ENCODE results near the gene HEPHL1. TPM values are rescaled to one million over a fixed set of nuclear protein-coding genes. Genes with fewer than 3 reads are reported as not detected.

Gene HEPHL1
- total RNA-seq, 1 donor from 2014 or later, result not detected

DNA sequence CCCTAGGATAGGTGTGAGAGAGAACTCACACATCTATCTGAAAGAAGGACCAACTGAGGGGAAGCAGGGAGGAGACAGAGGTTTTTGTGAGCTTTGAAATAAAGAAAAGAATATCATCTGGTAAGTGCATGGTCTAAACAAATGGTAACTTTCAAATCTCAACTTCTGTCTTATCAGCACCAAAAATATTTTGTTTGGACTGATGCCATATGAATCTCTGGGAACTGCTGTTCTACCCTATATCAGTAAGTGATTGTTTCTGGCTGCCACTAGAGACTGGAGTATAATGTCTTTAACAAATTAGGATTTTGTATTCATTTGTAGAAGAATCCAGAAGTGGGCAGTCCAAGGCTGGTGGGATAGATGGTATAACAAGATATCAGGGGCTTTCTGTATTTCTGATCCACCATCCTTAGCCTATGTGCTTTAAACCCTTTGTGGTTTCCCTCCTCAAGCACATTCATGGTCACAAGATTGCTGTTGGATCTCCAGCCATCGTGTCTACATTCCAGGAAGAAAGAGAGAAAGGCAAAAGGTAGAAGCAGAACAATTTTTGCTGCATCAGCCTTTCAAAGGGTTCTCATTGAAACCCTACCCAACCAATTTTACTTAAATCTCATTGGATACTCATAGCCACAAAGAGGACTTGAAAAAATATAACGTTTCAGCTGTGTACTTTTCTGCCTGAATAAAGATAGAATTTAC lies 4.7 kb downstream of the HEPHL1 start:
- no peak for DNase-seq

DNA sequence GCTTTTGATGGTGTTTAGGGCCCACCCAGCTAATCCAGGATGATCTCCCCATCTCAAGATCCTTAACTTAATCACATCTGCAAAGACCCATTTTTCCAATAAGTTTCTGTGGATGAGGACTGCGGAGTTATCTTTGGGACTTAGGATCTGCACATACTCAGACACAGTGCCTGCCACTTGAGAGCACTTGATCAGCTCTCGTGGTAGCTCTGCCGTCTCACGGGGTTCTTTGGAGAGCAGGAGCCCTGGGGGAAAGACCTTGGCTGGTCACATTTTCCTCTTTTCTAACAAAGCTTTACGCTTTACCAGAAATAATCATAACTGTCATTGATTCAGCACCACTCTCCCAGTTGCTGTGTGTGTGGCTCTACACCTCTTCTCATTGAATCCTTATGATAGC lies 6.1 kb downstream of the HEPHL1 start:
- DNase-seq, result no peak

DNA sequence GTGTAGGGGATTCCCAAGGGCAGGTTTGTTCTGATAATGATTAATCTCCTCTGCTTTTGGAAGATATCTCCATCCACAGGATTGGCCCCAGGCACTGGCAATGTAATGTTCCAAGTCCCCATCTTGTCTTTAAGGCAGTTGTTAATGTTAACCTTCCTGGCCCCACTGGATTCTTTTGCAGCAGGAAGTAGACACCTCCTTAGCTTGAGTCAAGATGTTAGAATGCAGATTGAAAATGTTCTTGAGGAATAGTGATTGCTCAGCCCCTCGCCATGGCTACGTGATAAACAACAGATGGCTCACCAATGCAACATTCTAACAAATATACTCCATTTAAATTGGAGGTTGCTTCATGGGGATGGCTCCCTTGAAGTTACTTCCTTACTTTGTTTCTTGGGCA lies 7.3 kb downstream of the HEPHL1 start:
- DNase-seq, result no peak

- DNase-seq, result no peak
Observed at GRCh38 chr11:94030059-94030458, 8.9 kb downstream of the HEPHL1 start.

DNA sequence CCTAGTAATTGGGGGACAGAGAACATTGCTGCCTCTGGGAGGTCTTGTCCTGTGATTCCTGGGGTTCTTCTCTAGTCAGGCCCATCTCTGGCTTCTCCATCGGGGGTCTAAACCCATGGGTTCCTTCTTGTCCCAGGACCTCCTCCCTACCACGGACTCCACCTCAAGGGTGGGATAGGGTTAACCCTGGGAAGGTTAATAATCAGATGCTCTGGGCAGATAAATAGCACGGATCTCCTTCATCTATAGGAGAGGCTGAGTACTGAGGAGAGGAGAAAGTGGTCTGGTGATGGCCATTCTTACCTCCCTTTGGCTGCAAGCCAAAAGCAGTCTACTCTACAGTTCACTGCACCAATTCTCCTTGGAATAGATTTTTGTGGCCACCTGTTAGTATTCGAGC lies 10.5 kb downstream of the HEPHL1 start:
- no peak for DNase-seq

DNA sequence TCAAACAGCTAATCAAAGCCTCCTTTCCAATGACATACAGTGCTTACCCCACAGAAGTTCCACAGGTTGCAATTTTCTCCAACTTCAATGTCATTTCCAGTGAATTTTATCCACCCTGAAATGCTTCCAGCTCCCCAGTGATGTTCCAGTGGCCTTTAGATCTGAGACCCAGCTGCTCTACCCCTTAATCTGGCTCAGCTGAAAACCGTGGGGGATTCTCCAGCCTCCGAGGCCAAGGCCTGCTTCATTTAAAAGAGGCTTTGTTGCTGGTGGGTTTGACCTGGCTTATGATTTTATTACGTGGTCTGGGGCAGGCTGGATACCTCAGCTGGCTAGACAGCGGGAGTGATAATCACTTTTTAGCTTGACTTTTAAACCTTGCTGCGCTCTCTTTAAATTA lies 10.9 kb downstream of the HEPHL1 start:
- DNase-seq, result no peak

GRCh38 chr11:94032725-94033124 lies 11.6 kb downstream of the HEPHL1 start:
- DNase-seq, result no peak

- no peak for DNase-seq
Observed at GRCh38 chr11:94034207-94034606, 13.1 kb downstream of the HEPHL1 start.

GRCh38 chr11:94036096-94036495 lies 14.9 kb downstream of the HEPHL1 start:
- no peak for DNase-seq

- DNase-seq, result no peak
Observed at GRCh38 chr11:94043241-94043640, 22.1 kb downstream of the HEPHL1 start.

- DNase-seq, result no peak
Observed at GRCh38 chr11:94046796-94047195, 25.6 kb downstream of the HEPHL1 start.

GRCh38 chr11:94048032-94048709 lies 27.0 kb downstream of the HEPHL1 start:
- DNase-seq, result no peak

DNA sequence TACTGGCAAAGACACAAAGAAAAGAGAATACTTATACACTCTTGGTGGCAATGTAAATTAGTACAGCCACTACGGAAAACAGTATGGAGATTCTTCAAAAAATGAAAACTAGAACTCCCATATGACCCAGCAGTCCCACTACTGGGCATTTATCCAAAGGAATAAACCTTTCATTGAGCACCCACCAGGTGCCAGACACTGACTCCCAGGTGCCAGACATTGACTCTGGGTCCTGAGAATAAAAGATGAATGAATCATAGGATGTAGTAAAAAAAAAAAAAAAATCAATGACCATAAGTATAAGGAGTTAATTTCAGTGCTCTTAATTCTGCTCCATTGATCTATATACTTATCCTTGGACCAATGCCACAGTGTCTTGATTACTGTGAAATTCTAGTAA lies 28.2 kb downstream of the HEPHL1 start:
- no peak for DNase-seq

- no peak for DNase-seq
Observed at GRCh38 chr11:94058630-94059029, 37.5 kb downstream of the HEPHL1 start.

DNA sequence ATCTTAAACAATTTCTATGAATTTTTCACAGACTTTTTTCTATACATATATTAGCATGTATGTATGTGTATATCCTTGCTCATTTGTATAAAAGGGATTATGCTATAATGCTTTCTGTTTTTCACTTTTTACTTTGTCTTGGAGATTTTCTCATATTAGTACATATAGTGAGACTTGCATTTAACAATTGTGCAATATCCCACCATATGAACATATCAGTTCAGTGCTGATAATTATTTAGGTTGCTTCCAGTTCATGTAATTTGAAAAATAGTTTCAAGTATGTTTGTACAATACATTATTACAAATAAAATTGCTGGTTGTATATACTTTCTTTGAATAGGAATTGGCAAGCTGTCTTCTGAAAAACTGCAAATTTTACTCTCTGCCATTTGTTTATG lies 37.9 kb downstream of the HEPHL1 start:
- no peak for DNase-seq

GRCh38 chr11:94060401-94060800 lies 39.2 kb downstream of the HEPHL1 start:
- no peak for DNase-seq

DNA sequence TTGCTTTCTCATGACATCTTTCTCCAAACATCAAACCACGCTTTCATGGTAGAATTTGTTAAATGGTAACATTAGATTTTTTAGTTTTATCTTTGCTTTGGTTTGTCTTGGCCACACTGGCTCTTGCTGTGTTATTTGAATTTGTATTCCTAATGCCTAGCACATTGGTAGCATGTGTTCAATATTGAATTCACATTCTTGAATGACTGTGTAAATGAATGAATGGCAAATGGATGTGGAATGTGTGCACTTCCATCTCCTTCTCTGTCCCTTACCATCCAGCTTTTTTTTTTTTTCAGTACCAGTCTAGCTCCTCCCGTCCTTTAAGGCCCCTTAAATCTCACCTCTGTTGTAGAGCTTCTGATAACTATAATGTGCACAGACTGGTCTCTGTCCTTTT lies 41.2 kb downstream of the HEPHL1 start:
- DNase-seq, result no peak

GRCh38 chr11:94066901-94067429 lies 45.8 kb downstream of the HEPHL1 start:
- no peak for DNase-seq

GRCh38 chr11:94068764-94069163 lies 47.6 kb downstream of the HEPHL1 start:
- DNase-seq, result no peak

- DNase-seq, result no peak
Observed at GRCh38 chr11:94077552-94078293, 56.6 kb downstream of the HEPHL1 start.

DNA sequence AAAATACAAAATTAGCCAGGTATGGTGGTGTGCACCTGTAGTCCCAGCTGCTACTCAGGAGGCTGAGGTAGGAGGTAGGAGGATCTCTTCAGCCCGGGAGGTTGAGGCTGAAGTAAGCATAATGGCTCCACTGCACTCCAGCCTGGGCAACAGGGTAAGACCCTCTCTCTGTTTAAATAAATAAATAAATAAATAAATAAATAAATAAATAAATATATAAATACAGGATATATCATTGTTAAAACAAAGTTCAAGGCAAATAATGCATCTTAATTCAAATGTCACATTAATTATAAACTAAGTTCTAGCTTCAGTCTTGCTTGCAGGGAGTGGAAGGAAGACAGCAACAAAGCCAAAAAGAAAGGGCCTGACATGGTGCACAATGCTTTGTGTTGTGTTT lies 63.0 kb downstream of the HEPHL1 start:
- no peak for DNase-seq

DNA sequence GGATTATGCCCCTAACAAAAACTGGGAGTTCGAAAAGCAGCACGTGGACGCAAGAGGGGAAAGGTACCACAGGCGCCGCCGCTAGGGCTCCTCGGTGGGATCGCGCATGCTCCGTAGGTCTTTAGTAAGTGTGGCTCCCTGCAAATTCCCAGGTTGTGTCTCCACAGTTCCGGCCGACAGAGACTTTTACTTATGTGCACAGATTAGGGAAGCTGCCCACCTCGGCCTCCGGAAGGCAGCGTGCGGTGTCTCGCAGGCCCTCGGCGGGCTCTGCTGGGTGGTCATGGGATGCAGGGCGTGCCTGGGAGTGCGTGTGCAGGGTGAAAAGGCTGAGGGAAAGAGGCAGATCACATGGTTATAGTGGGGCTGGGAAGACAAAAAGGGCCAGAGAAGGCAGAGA lies 67.8 kb downstream of the HEPHL1 start:
- DNase-seq, result no peak

- no peak for DNase-seq
Observed at GRCh38 chr11:94089341-94089740, 68.2 kb downstream of the HEPHL1 start.

Measured in occipital lobe (tissue), 2 donors.